ENCODE data around the gene DICER1. TPM values are rescaled to one million over a fixed set of nuclear protein-coding genes. Genes with fewer than 3 reads are reported as not detected.

DICER1 gene
- total and polyA plus RNA-seq, 11 donors = 5.4 to 57.9 (median 29.3) TPM

DNA sequence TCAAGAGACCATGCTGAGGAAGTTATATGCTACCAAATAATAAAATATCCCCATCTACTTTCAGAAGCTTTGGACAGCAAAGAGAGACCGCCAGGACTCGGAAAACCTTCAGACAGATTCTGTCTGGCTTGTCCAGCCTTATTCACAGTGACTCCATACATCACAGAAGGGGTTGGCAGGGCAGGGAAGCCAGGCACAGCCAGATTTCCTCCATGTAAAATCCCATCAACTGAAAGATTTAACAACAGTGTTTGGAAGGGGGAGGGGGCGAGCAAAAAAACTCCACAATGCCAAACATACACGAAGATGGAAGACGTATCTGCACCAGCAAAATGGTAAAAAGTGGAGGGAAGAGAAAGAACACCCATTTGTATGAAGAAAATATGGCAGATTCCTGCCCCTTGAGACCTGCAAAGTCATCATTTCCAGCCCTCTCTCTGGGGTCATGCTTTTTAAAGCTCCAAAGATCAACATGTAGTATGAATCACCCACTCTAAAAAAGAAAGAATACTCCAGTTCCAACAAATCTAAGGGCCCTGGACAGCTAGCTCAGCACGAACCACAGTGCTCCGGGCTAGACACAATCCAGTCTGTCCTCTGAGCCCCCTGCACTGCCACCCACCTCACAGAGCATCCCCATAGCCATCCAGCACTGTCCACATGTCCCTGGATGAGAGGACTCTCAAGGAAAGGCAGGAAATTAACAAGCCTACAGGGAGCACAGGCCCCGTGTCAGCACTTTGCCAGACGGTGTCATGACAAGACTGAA lies 116.4 kb downstream of the DICER1 start:
- ATAC-seq = peak in 1 of 4 donors; percentile 50
- no peaks in the 10 kb centered on the region for H3K4me1 ChIP-seq
- peaks cover 0 to 19% (median 4%) of the 10 kb centered on the region in 9 donors for H3K27me3 ChIP-seq

GRCh38 chr14:95039993-95040348 lies 117.4 kb downstream of the DICER1 start:
- DNase-seq (no peak), ATAC-seq (no peak)
- intact Hi-C loops (cut with DNase I) = no loop called here
- H3K4me1 ChIP-seq = no peaks in the 10 kb centered on the region
- H3K27ac ChIP-seq = no peak overlapping the region
- 64 to 96% (median 85%) methylated on average over 4 of the region's 4 CpGs for WGBS, 4 donors
- peaks cover 0 to 9% (median 3%) of the 10 kb centered on the region in 9 donors for H3K27me3 ChIP-seq
- TF ChIP-seq POLR2A (IDR thresholded peaks at IDR 0.05) (no peak), CTCF (IDR thresholded peaks at IDR 0.05) (no peak)
- H3K36me3 ChIP-seq = no peaks in the 10 kb centered on the region
- no peaks in the 10 kb centered on the region for H3K9me3 ChIP-seq
- no peak overlapping the region for H3K4me3 ChIP-seq

More for the DNA sequence above, 116.4 kb downstream of the DICER1 start:
- no peaks in the 10 kb centered on the region for H3K36me3 ChIP-seq
- TF ChIP-seq CTCF (IDR thresholded peaks at IDR 0.05) (no peak), POLR2A (IDR thresholded peaks at IDR 0.05) (no peak)
- no peak overlapping the region for H3K4me3 ChIP-seq
- H3K27ac ChIP-seq = peak overlapping the region in 1 of 12 donors; percentile 24
- intact Hi-C loops (cut with DNase I) = no loop called here
- WGBS, 4 donors = 57 to 77% (median 69%) methylated on average over 9 of the region's 9 CpGs
- no peaks in the 10 kb centered on the region for H3K9me3 ChIP-seq
- no peak for DNase-seq

- no peaks in the 10 kb centered on the region for H3K9me3 ChIP-seq
- H3K4me3 ChIP-seq = no peak overlapping the region
- no peak overlapping the region for H3K27ac ChIP-seq
- no peaks in the 10 kb centered on the region for H3K4me1 ChIP-seq
- ATAC-seq = no peak
- intact Hi-C loops (cut with DNase I) = no loop called here
- no peaks in the 10 kb centered on the region for H3K36me3 ChIP-seq
- no peak for DNase-seq
- no peak for TF ChIP-seq CTCF (IDR thresholded peaks at IDR 0.05)
- no peak for TF ChIP-seq POLR2A (IDR thresholded peaks at IDR 0.05)
- WGBS, 4 donors = 66 to 80% (median 76%) methylated on average over 17 of the region's 17 CpGs
- H3K27me3 ChIP-seq = peaks cover 0 to 7% (median 0%) of the 10 kb centered on the region in 9 donors
These were observed 117.9 kb downstream of the DICER1 start for GRCh38 chr14:95039259-95039992.

DNA sequence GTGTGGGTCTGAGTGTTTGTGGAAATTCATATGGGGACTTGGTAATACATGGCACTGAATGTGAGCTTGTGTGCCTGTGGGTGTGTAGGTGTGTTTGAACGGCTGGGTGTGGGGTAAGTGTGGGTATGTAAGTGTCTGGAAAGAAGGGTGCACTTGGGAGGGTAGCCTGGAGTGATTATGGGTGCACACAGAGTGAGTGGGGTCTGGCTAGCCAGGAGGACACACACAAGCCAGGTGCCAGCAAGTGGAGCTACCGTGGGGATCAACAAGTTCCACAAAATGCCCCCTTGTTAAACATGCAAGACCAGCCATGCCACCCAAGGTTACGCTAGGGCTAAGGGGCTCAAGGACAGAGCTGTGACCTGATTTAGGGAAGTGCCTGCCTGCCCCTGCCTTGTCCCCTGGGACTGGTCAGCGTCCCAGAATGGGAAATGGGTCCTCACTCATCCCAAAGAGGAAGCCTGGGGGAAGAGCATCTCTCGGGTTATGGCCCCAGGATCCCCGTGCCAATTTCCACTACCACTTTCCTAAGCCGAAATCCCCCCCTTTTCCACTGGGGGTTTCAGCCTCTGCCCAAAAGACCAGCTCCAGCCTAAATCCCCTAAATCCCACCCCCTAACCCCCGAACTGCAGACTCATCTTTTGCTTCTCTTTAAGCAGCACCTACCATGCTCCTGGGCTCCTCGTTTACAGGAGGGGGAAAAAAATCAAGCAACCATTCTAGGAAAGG lies 118.6 kb downstream of the DICER1 start:
- DNase-seq (no peak), ATAC-seq (no peak)
- peaks cover 0 to 3% (median 0%) of the 10 kb centered on the region in 9 donors for H3K27me3 ChIP-seq
- H3K27ac ChIP-seq = no peak overlapping the region
- TF ChIP-seq POLR2A (IDR thresholded peaks at IDR 0.05) = no peak
- TF ChIP-seq CTCF (IDR thresholded peaks at IDR 0.05) = no peak
- 77 to 83% (median 78%) methylated on average over 9 of the region's 9 CpGs for WGBS, 4 donors
- H3K4me1 ChIP-seq = no peaks in the 10 kb centered on the region
- intact Hi-C loops (cut with DNase I) = no loop called here
- no peak overlapping the region for H3K4me3 ChIP-seq
- H3K36me3 ChIP-seq = no peaks in the 10 kb centered on the region
- no peaks in the 10 kb centered on the region for H3K9me3 ChIP-seq

Data from heart left ventricle (tissue), 16 donors.